K562 (cell line): ENCODE measurements around the gene GRIN1. TPM values are rescaled to one million over a fixed set of nuclear protein-coding genes. Genes with fewer than 3 reads are reported as not detected.

Experiments
- CHAMP1 ChIP-seq: fragments of 450-650 bp; IDR thresholded peaks from 2 replicates; pipeline ENCODE4 v1.6.1; 2016; ENCODE audit warnings: mild to moderate bottlenecking
- E2F5 ChIP-seq: sonication (generic); formaldehyde crosslinking; IDR thresholded peaks from 2 replicates; pipeline ENCODE4 v1.8.0; 2022; ENCODE audit warnings: mild to moderate bottlenecking, missing genetic modification reagents
- ELK3 ChIP-seq: fragments of 450-650 bp; formaldehyde crosslinking; IDR thresholded peaks from 2 replicates; pipeline ENCODE4 v1.4.0; 2020; ENCODE audit warnings: mild to moderate bottlenecking
- GMEB1 ChIP-seq: fragments of 250-450 bp; sonication (Bioruptor Pico); IDR thresholded peaks from 2 replicates; pipeline ENCODE4 v1.4.0; 2020; ENCODE audit warnings: mild to moderate bottlenecking
- KAT8 ChIP-seq: fragments of 450-650 bp; IDR thresholded peaks from 2 replicates; pipeline ENCODE4 v1.6.1; 2016; ENCODE audit warnings: low read depth, mild to moderate bottlenecking
- NCOA1 ChIP-seq: fragments of 450-650 bp; IDR thresholded peaks from 2 replicates; pipeline ENCODE4 v1.6.1; 2016; ENCODE audit warnings: low read depth
- NR2F6 ChIP-seq: fragments of 450-650 bp; formaldehyde crosslinking; IDR thresholded peaks from 2 replicates; pipeline ENCODE4 v1.4.0; 2020; ENCODE audit warnings: mild to moderate bottlenecking
- PHTF2 ChIP-seq: fragments of 250-450 bp; sonication (Bioruptor Pico); IDR thresholded peaks from 2 replicates; pipeline ENCODE4 v1.5.0; 2021; ENCODE audit warnings: mild to moderate bottlenecking
- POLR2B ChIP-seq: fragments of 450-650 bp; IDR thresholded peaks from 2 replicates; pipeline ENCODE4 v1.6.1; 2018; ENCODE audit warnings: low read depth; ENCODE audit not compliant: partially characterized antibody
- SMARCA5 ChIP-seq: fragments of 450-650 bp; IDR thresholded peaks from 2 replicates; pipeline ENCODE4 v1.6.1; 2016
- SMARCC2 ChIP-seq: fragments of 450-650 bp; IDR thresholded peaks from 2 replicates; pipeline ENCODE4 v1.6.1; 2017; ENCODE audit warnings: antibody characterized with exemption, moderate library complexity, mild to moderate bottlenecking, low read depth
- TCF7L2 ChIP-seq: fragments of 150-350 bp; IDR thresholded peaks from 2 replicates; pipeline ENCODE4 v1.6.1; 2016; ENCODE audit warnings: low read depth, mild to moderate bottlenecking, low read length, moderate library complexity
- YBX1 ChIP-seq: fragments of 450-650 bp; IDR thresholded peaks from 2 replicates; pipeline ENCODE4 v1.7.1; 2016; ENCODE audit warnings: mild to moderate bottlenecking
- ZNF3 ChIP-seq: fragments of 250-450 bp; sonication (Bioruptor Pico); IDR thresholded peaks from 2 replicates; pipeline ENCODE4 v1.5.0; 2021; ENCODE audit warnings: mild to moderate bottlenecking, moderate library complexity
- ZNF561 ChIP-seq: fragments of 450-650 bp; formaldehyde crosslinking; conservative IDR thresholded peaks from 2 replicates; pipeline ENCODE4 v1.4.0; 2020; ENCODE audit warnings: mild to moderate bottlenecking, moderate library complexity
- polyA plus RNA-seq, 8 experiments: library from polyadenylated mRNA; depleted of rRNA in 4 of 8; stranded (reverse) in 5 of 8; unstranded in 3 of 8; fragments of >200 nt; fragmentation: Nextera tagmentation in 2 of 8; fragmentation: Illumina TruSeq in 1 of 8; extraction: Ambion mirVana in 2 of 8; extraction: Trizol in 1 of 8; gene quantifications; 2 replicates each; pipeline versions ENCODE4 v1.2.1 to v1.2.3, GENCODE V29; 2011 to 2014; ENCODE audit warnings: inconsistent platforms in 1 of 8, missing spikeins in 1 of 8
- total RNA-seq, 7 experiments: library from RNA; depleted of rRNA in 6 of 7; stranded (reverse); fragments of >200 nt in 6 of 7; fragmentation: Illumina TruSeq in 2 of 7; extraction: Trizol in 2 of 7; gene quantifications; 2 replicates each; pipeline versions ENCODE4 v1.2.1 to v1.2.3, GENCODE V29; 2011 to 2021; ENCODE audit warnings: low replicate concordance in 1 of 7
- TF ChIP-seq, protein P1 (sequence below), 2 experiments: IDR thresholded peaks; 2 replicates each; pipeline ENCODE4 v1.6.1; 2012; ENCODE audit warnings: improper control_type of control experiment in 2 of 2, low read depth in 2 of 2, low read length in 2 of 2, borderline replicate concordance in 1 of 2
- TF ChIP-seq, protein P2 (sequence below): fragments of 250-450 bp; sonication (Bioruptor Pico); IDR thresholded peaks from 2 replicates; pipeline ENCODE4 v1.4.0; 2020; ENCODE audit warnings: mild to moderate bottlenecking, moderate library complexity

GRIN1 gene
- total and polyA plus RNA-seq, 9 of the 15 experiments (the other 6 are each of a cell fraction or from before 2014, with no cell fraction given), result 0.03 to 0.35 (median 0.16) TPM; not detected in 6

DNA sequence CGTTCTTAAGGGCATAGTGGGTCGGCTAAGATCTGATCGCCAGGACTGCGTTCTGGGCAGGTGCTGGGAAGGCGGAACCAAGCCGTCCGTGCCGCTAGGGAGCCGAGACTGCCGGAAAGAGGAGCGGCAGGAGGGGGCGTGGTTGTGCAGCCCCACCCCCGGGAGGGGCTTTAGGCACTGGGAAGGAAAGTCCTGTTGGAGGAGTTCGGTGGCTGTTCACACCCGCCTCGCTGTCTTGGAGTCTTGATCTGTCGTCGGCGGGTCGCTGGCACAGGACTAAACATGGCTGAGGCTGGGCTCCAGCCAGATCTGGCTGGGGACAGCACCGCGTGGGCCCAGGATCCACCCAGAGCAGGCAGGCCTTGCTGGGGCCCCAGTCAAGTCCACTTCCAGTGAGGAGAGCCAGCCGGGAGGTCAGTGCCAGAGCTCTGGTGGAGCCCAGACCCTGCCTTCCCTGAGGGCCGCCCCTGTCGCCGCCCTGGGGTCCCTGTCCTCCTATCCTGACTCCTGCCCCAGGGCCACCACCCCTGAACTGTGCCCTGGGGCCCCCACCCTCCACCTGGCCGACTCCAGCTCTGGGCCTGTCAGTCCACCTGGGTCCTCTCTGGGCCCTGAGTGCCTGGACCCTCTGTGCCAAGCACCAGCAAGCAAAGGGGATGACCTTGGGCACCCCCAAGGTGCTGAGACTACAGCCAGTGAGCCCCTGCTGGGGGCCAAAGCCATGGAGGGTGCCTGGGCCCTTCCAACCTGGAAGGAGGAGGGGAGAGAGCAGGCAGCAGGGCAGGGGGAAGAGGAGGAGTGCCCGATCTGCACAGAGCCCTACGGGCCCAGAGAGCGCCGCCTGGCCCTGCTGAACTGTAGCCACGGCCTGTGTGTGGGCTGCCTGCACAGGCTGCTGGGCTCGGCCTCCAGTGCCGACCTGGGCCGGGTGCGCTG is 78.6 kb downstream of the GRIN1 start (continued):
- TF ChIP-seq ZNF561 (CRISPR knock-in tag), result no peak
- no peak for TF ChIP-seq KAT8
- peak; percentile 19; the same call in 1 of the 2 replicates for TF ChIP-seq NCOA1
- TF ChIP-seq SMARCC2, result no peak
- TF ChIP-seq TCF7L2, result no peak
- TF ChIP-seq YBX1, result no peak
- TF ChIP-seq, protein P1, sequence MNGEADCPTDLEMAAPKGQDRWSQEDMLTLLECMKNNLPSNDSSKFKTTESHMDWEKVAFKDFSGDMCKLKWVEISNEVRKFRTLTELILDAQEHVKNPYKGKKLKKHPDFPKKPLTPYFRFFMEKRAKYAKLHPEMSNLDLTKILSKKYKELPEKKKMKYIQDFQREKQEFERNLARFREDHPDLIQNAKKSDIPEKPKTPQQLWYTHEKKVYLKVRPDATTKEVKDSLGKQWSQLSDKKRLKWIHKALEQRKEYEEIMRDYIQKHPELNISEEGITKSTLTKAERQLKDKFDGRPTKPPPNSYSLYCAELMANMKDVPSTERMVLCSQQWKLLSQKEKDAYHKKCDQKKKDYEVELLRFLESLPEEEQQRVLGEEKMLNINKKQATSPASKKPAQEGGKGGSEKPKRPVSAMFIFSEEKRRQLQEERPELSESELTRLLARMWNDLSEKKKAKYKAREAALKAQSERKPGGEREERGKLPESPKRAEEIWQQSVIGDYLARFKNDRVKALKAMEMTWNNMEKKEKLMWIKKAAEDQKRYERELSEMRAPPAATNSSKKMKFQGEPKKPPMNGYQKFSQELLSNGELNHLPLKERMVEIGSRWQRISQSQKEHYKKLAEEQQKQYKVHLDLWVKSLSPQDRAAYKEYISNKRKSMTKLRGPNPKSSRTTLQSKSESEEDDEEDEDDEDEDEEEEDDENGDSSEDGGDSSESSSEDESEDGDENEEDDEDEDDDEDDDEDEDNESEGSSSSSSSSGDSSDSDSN (IDR thresholded peaks at IDR 0.05; ENCODE audit: borderline replicate concordance in 1 of 2, low read depth in 2 of 2, low read length in 2 of 2), result peak in 1 of 2 experiments; percentile 60; a peak in 1 of 4 replicates
- TF ChIP-seq SMARCA5, result no peak
- no peak for TF ChIP-seq CHAMP1
- TF ChIP-seq, protein P2, sequence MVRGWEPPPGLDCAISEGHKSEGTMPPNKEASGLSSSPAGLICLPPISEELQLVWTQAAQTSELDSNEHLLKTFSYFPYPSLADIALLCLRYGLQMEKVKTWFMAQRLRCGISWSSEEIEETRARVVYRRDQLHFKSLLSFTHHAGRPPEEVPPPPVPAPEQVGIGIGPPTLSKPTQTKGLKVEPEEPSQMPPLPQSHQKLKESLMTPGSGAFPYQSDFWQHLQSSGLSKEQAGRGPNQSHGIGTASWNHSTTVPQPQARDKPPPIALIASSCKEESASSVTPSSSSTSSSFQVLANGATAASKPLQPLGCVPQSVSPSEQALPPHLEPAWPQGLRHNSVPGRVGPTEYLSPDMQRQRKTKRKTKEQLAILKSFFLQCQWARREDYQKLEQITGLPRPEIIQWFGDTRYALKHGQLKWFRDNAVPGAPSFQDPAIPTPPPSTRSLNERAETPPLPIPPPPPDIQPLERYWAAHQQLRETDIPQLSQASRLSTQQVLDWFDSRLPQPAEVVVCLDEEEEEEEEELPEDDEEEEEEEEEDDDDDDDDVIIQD (CRISPR knock-in tag), result no peak
- peak; percentile 66 for TF ChIP-seq POLR2B
- TF ChIP-seq GMEB1 (CRISPR knock-in tag), result no peak
- TF ChIP-seq NR2F6 (CRISPR knock-in tag), result no peak
- TF ChIP-seq PHTF2 (CRISPR knock-in tag), result no peak
- no peak for TF ChIP-seq ZNF3 (CRISPR knock-in tag)
- no peak for TF ChIP-seq ELK3
- no peak for TF ChIP-seq E2F5 (CRISPR knock-in tag)
